IPS-18c (cell line): Measurements from ENCODE around the gene HERC2.
"Not testable (repeated sequence)": the region's sequence is repeated elsewhere in the genome, so short reads cannot be mapped to it uniquely, and the experiment has no call there.

Experiments
- H3K4me3 ChIP-seq: 2 replicates; pipeline ENCODE4 v1.7.0; 2013; ENCODE audit warnings: low read depth, mild to moderate bottlenecking, low read length, moderate library complexity; ENCODE audit not compliant: insufficient read depth
- H3K9me3 ChIP-seq: one replicate; pipeline ENCODE4 v1.6.1; 2013; ENCODE audit warnings: mild to moderate bottlenecking, low read length, moderate library complexity; ENCODE audit not compliant: control insufficient read depth, insufficient read depth

HERC2 gene

GRCh38 chr15:28243901-28244300, 78.1 kb downstream of the HERC2 start:
- H3K4me3 ChIP-seq: no peak overlapping the region
- peaks cover under 1% of the 10 kb centered on the region for H3K9me3 ChIP-seq

- H3K9me3 ChIP-seq: no peaks in the 10 kb centered on the region
- no peak overlapping the region; the same call in 1 of the 2 replicates for H3K4me3 ChIP-seq
Observed at GRCh38 chr15:28243399-28243798, 78.6 kb downstream of the HERC2 start.

- H3K9me3 ChIP-seq, H3K4me3 ChIP-seq: not testable (repeated sequence)
Observed at GRCh38 chr15:28238296-28238695, 83.7 kb downstream of the HERC2 start.

- H3K4me3 ChIP-seq, H3K9me3 ChIP-seq: not testable (repeated sequence)
Observed at GRCh38 chr15:28231743-28232142, 90.2 kb downstream of the HERC2 start.

GRCh38 chr15:28231336-28231735, 90.6 kb downstream of the HERC2 start:
- not testable (repeated sequence) for H3K4me3 ChIP-seq, H3K9me3 ChIP-seq

- not testable (repeated sequence) for H3K9me3 ChIP-seq, H3K4me3 ChIP-seq
Observed at GRCh38 chr15:28228990-28229640, 92.9 kb downstream of the HERC2 start.

- Histone ChIP-seq H3K9me3 (no peaks in the 10 kb centered on the region), H3K4me3 (no peak overlapping the region)
Observed at GRCh38 chr15:28228096-28228495, 93.9 kb downstream of the HERC2 start.

GRCh38 chr15:28227303-28227702, 94.7 kb downstream of the HERC2 start:
- H3K9me3 ChIP-seq, H3K4me3 ChIP-seq: not testable (repeated sequence)

- H3K4me3 ChIP-seq, H3K9me3 ChIP-seq: not testable (repeated sequence)
Observed at GRCh38 chr15:28222612-28223011, 99.4 kb downstream of the HERC2 start.

- not testable (repeated sequence) for H3K9me3 ChIP-seq, H3K4me3 ChIP-seq
Observed at GRCh38 chr15:28221696-28222095, 100.3 kb downstream of the HERC2 start.

GRCh38 chr15:28219116-28219515, 102.9 kb downstream of the HERC2 start:
- no peaks in the 10 kb centered on the region for H3K9me3 ChIP-seq
- H3K4me3 ChIP-seq: no peak overlapping the region

GRCh38 chr15:28216946-28217546, 104.9 kb downstream of the HERC2 start:
- not testable (repeated sequence) for H3K4me3 ChIP-seq, H3K9me3 ChIP-seq

GRCh38 chr15:28215521-28215920, 106.5 kb downstream of the HERC2 start:
- H3K4me3 ChIP-seq, H3K9me3 ChIP-seq: not testable (repeated sequence)

- not testable (repeated sequence) for H3K4me3 ChIP-seq, H3K9me3 ChIP-seq
Observed at GRCh38 chr15:28214006-28214790, 107.8 kb downstream of the HERC2 start.

GRCh38 chr15:28213393-28213792, 108.6 kb downstream of the HERC2 start:
- not testable (repeated sequence) for H3K4me3 ChIP-seq, H3K9me3 ChIP-seq

- no peaks in the 10 kb centered on the region for H3K9me3 ChIP-seq
- no peak overlapping the region for H3K4me3 ChIP-seq
Observed at GRCh38 chr15:28208583-28208982, 113.4 kb downstream of the HERC2 start.

- not testable (repeated sequence) for H3K4me3 ChIP-seq, H3K9me3 ChIP-seq
Observed at GRCh38 chr15:28205640-28206039, 116.3 kb downstream of the HERC2 start.

- not testable (repeated sequence) for H3K4me3 ChIP-seq, H3K9me3 ChIP-seq
Observed at GRCh38 chr15:28203055-28203828, 118.7 kb downstream of the HERC2 start.
